ENCODE data around the gene CHSY1.

Gene CHSY1

DNA sequence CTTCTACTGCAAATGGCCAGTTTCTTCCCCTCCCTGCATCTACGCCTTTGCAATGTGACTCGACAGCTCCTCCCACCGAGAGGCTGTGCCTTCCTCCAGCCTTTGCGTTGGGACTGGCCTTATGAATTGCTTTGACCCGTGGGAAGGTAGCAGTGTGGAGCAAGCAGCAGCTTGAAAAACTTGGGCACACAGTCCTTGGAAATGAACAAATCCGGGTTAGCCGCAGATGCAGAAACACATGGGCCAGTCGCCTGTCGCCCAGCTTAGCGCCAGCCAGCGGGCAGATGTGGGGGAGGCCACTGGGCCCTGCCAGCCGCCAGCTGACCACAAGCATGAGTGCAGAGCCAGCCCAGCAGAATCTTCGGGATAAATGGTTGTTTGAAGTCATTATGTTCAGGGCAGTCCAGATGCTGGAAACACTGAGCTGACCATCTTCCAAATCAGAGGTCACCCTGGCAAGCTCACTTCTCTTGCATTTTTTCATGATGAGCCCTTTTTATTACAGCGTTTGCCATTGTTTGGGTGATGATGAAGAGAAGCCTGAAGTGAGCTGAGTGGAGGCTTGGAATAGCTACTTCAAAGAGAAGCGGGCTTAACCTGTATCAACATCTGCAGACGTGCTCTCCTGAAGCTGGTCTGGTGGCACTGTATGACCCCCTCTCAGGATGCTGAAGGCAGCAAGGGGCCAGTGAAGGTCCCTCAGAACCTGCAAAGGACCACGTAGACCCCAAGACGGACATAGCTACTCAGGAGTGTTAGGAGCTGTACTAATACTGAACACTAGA is 15.7 kb upstream of the CHSY1 start:
- DNase-seq: no peak

DNA sequence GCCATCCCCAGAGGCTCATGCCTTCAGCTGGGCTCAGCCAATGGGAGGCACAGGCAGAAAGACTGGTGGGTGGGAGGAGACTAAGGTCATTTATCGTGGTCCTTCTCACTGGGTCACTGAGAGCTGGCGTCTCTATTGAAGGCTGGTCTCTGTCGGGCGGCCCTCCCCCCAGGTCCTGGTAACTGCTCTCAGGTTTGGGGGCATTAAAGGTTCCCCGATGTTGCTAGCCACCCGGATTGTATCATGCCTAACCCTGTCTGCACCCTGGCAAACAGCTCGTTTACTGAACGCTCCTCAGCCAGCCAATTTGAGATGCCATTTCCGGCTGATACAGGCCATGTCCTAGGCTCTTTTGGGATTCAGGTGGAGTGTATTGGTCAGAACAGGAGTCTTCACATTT is 14.9 kb upstream of the CHSY1 start:
- no peak for DNase-seq

DNA sequence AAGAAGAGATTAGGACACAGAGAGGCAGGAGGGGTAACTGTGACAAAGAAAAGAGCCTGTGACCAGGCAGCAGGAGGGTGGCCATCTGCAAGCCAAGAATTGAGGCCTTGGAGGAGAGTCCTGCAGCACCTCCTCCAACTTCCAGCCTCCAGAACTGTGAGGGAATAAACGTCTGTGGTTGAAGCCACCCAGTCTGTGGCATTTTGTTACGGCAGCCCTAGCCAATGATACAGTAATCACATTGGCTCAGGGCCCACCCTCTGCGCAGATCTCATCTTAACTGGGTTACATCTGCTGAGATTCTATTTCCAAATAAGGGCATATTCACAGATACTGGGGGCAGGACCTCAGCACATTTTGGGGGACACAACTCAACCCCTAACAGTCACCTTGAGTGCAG is 14.2 kb upstream of the CHSY1 start:
- DNase-seq: no peak

DNA sequence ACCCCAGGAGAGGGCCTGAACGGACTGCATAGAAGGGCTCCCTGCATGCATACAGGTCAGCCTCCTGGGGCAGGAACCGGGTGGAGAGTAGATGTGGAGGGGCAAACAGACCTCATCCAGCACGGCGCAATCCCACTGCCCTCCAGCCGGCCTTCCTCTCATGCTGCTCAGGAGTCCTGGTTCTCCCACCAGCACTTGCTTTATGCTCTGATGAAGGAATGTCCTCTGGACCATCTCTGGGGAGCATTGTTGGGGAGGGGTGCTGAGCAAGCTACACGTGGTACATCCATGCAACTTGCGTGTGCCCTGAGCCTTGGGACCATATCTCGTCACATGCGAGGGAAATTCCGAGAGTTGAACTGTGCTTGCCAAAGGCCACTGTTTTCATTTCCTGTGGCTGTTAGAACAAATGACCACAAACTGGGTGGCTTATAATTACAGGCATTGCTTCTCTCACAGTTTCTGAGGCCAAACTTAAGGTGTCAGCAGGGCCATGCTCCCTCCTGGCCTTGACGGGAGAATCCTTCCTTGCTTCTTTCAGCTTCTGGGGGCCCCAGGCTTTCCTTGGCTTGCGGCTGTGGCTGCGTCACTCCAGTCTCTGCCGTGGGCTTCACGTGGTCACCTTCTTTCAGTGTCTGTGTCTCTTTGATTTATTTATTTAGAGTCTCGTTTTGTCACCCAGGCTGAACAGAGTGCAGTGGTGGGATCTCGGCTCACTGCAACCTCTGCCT is 13.2 kb upstream of the CHSY1 start:
- DNase-seq: no peak

DNA sequence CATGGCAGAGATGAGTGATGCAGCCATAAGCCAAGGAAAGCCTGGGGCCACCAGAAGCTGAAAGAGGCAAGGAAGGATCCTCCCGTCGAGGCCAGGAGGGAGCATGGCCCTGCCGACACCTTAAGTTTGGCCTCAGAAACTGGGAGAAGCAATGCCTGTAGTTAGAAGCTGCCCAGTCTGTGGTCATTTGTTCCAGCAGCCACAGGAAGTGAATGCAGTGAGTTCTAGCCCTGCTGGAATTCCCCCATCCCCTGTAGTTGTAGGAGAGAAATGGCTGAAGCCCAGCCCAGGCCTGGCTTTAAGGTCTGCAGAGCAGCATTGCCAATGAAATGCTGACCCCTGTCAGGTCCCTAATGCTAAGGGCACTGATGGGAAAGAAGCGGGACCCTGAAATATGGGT is 12.2 kb upstream of the CHSY1 start:
- peak; percentile 24 for DNase-seq

DNA sequence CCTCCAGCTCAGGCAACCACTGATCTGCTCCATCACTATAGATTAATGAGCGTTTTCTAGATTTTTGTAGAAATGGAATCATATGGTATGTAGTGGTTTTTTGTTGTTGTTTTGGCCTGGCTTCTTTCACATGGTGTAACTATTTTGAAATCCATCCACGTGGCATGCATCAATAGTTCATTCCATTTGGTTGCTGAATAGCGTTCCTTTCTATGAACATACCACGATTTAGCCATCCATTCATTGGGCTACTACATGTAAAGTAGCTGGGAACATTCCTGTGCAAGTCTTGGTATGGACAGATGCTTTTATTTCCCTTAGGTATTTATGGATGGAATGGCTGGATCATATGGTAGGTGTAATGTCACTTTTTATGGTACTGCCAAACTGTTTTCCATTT is 10.7 kb upstream of the CHSY1 start:
- DNase-seq: no peak

DNA sequence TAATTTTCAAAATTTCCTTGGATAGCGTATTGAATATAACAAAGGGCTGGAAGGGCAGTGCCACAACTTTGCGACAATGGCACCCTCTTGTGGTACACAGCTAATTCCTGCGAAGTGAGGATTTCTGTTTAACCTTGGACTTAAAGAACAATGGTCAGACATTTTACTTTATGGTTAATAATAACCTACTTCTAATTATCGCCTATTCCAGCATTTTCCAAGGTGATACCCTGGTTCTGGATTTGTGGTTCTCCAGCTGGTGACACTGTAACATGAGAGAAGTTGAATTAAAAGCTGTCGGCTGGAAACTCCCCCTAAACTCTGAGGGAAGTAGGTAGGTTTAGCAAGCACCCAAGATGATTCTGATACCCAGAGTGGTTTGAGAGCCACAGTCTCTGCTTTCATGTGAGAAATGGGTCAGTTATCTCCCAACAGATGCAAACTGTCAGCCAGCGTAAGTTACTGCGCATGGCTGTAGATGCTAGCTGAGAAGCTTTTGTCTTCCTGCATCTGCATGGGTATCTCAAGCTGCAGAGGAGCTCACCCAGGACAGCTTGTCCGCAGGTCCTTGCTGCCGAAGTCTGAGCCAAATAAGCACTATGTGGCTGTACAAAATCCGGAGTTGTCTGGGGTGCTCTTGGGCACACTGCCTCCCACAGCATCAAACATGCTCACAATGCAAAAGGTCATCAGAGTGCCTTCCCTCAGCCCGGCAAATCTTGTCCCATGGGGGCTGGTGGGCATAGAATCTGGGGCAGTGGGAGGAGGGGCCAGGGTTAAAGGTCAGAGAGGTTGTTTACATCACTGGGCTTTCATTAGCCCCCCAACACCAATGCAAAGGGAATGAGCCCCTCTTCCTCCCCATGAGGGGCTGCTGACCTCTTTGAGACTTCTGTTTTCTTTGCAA is 6.6 kb upstream of the CHSY1 start:
- peak; percentile 80 for DNase-seq

DNA sequence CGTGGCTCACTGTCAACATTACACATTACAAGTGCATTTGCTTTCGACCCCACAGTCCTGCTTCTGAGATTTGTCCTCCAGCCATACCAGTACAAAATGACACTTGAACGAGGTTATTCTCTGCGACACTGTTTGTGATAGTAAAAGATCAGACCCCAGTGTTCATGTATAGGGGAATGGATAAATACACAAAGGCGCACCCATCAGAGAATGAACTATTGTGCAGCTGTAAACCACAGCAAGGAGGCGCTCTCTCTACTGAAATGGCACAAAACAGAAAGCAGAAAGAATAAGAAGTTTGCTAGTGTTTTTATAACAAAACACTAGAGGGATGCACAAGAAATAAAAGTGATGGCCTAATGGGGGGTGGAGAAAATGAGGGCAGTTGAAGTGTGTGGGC is 4.9 kb upstream of the CHSY1 start:
- DNase-seq: no peak

DNA sequence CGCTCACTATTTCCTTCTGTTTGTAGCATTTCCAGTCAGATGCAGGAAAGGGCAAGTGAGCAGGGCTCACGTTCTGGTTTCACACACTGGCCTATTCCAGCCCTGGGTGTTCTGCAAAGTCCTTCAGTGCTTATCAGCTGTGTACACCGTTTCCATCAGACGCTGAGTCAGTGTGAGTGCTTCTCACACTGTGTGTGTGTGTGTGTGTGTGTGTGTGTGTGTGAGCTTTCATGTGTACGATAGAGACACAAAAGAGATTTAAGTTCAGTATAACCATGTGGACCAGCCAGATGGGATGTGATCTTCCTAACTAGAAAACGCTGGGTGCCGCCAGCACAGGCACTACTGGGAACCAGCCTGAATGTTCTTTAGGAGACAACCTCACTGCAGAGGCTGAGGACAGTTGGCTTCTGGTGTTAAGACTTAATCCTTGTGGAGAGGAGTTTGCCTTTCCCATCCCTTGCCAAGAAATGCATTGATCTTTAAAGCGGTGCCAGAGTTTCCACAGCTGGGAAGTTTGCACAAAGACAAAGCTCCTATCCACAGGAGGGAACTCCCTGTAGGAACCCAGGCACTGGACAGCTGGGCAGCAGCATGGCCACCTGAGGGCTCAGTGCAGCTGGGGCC is 3.9 kb upstream of the CHSY1 start:
- DNase-seq: no peak

DNA sequence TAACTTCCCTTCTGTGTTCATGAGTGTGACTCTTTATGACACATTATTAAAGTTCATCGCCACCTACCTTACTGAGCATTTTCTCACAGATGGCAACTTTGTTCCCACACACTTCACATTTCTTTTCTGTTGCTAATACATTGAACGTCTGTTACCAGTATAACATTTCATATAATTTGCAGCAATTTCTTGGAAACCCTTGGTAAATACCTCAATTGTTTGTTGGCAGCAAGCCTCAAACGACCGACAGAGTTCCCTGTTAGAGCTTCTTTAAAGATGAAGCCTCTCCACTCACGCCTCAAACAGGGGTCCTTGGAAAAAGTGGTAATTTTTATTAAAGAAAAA is 3.2 kb upstream of the CHSY1 start:
- DNase-seq: no peak

DNA sequence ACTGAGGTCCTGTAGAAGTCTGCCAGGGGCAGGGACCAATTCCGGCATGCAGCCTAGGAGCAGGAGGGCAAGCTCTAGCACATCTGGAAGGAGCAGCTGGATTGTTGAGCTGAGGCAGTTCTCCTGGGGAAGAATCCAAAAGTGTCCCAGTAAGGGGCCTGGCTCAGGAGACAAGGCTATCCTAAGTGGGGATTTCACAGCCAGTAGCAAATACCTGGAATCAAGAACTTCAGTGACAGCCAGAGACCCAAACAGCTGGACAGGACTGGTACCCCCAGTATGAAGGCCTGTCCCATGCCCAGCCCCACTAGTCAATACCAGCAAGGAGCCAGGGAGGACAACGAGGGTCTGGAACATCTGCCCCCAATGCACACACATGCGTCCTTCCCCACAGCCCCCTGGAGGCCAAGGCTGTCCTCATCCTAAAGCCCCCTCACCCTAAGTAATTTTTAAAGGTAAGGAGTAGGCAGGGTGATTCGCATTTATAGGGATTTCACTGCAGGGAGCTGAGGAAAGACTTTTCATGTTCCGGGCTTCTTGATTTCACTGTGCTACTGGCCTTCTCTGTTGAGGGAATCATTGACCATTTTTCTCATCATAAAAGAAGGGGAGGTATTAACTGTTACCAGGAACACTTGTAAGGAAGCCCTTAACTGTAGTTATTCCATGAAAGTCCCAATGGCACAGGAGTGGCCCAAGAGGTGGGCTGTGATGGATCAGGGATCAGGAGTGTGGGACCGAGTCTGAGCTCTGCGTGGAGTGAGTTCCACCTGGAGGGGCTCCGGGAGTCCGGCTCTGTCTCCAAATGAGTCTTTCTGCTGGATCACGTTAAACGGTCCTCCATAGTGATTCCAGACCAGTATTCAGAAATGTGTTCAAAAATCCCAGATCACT is 2.6 kb upstream of the CHSY1 start:
- DNase-seq: no peak

DNA sequence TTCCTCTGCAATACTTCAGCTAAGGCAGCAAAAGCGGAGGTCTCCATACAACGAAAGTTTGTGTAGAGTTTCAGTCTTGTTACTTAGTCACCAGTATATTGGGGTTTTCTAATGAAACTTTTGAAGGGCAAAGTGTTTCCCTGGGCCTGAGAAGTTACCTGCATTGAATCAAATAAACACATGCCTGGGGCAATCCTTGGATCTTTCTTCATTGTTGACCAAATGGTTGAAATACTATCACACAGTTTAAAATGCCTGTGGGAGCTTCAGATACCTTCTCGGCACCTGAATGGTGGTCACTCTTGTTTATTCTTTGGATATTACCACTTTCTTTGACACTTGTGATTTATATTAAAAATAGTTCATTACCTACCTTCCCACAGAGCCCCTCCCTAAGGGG is 988 bp upstream of the CHSY1 start:
- DNase-seq: no peak

DNA sequence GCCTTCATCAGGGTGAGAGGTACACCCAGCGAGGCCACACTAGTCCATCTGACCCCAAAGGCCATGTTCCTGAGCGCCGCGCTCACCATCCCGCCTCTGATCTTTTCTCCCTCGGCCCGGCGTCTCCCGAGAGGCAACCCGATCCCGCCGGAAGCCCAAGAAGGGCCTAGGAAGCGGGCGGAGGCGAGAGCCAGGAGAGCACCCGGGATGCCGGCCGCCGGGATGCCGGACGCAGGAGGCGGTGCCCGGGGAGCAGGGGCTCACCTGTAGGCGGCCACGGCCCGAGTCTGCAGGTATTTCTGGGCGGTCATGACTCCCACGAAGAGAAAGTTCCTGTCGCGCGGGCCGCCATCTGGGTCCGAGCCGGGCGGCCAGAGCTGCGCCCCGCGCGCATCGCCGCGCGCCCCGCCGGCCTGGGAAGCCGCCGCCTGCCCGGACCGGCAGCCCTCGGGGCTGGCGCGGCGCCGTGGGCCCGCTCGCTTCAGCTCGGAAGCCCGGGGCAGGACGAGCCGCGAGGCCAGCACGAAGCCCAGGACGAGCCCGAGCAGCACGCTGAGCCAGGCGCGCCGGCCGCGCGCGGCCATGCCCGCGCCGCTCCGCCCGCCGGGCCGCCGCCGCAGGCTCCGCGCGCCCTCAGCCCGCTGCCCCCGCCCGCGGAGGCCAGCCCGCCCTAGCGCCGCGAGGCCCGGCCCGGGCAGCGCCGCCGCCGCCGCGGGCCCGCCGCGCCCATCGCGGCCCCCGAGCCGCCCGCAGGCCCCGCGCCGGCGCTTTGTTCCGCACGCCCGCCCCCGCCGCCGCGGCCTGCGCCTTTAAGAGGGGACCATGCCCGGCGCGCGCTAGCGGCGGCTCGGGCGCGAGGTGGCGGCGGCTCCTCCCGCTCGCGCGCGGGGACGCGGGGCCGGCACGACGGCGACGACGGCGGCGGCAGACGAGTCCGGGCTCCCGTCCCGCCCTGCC is 697 bp downstream of the CHSY1 start:
- peak; percentile 74 for DNase-seq

DNA sequence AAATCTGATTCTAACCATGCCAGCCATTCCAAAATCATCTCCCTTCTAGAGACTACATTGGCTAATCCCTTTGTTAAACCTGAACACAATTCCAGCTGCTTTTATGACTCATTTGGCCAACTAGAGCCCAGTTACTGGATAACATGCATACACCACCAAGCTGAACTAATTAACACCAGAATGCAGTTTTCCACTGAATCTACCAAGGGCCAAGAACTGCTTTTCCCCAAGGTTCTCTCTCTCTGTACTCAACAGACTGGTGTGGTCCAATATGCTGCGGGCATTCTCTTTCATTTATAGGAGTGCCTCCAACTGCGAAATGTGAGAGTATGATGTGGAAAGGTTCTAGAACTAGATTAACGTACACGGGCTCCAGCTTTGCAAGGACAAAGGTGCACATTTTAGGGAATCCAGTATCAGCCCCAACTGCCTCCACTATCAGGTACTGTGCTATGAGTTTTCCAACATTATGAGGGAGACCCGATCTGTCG is 1.5 kb downstream of the CHSY1 start:
- no peak for DNase-seq

DNA sequence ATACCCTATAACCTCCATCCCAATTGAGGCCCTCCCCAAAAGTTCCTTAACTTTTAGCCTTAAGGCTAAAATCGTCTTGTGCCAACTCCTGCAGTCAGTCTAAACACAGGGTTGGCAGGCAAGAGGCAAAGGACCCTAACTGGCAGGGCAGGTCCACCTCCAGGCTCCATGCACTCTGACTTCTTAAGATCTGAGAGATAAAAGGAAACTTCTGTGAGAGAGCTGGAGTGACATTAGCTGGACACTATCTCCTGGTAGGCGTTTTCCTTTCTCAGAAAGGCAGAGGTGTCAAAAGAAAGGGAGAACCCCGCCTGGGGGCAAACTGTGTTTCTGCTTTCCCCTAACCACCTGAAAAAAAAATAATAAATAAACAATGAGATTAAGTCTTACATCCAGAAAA is 3.6 kb downstream of the CHSY1 start:
- no peak for DNase-seq

DNA sequence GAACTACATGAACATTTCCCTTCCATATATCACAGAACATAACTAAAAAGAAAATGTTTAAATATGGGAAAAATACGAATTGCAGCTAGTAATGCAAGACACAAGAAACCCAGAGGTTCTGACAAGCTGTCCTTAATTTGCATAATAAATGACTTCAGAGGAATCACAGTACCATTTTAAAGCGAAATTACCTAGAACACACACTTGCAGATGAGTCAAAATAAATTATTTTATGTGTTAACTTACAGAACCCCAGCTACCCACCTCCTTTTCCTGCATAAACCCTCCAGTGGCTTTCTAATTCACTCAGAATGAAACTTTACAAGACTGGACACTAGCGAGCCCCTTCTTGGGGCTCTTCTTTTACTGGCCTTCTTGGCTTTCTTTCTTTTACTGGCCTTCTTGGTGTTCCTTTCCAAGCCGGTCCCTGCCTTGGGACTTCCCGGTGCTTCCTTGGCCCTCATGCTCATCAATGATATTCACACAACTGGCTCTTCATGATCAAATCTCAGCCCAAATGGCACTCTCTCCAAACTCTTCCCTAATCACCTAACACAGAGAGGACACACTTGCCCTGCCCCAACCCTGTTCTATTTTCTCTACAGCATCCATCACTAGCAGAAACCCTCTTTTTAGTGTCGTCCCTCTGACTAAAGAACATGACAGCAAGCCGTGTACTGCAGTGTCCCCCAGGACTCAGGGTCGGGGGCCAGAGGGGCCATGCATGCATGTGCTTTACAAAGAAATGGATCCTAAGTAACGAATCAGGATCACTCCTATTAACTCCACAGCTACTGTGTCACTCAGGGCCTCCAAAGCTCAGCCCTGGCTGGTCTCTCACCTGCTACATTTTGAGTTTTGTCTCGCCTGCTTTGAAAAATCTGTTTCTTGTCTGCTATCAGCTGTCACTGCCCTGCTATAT is 4.8 kb downstream of the CHSY1 start:
- DNase-seq: no peak

DNA sequence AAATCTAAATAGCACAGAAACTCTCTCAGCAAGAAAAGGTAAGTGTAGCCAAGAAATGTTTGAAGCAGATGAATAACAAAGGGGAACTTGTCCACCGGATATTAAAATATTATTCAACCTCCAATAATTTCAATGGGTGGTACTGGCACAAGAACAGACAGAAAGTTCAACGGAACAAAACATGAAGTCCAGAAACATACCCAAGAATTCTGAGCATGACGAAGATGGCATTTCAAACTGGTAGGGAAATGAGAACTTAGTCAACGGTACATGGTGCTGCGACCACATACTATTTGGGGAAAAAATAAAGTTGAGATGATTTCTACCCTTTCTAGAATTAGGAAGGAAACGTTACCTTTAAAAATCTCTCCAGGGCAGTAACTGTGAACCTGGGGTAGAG is 5.5 kb downstream of the CHSY1 start:
- no peak for DNase-seq

DNA sequence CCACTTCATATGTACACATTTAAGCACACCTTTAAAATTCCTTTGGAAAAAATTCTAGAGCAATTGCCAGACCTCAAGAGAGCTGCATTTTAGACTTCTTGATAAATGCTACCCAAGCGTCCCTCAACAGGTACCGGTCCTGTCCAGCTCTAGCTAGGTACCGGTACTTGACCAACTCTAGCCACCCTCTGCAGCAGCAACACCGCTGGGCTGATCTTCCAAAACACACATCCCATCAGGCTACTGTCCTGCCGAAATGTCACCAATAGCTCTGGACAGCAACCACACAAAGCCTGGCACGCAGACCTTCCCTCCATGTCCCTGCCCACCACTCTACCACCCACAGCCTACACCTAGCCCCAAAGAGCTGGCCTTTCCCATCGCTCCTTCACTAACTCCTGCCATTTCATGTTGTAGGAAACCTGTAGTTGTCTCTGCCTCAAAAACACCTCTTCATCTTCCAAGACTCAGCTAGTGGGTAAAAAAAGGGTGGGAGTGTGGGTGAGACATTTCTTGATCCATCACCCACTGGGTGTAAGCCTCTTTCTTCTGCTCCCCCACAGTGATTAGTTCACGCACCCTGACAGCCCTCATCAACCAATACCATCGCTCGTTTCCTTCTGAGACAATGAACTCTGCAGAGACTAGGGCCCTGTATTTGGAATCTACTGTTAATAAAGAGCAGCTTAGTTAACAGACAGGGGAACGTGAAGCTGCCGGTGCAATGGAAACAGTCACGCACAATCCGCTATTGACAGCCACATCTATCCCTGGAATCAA is 6.8 kb downstream of the CHSY1 start:
- DNase-seq: no peak

Data from activated effector memory CD4-positive, alpha-beta T cell treated with anti-CD3 and anti-CD28 coated beads, Interleukin-2, amount 50 U/mL, for 16 hours (primary cell).